Activated CD4-positive, CD25-positive, alpha-beta regulatory T cell treated with anti-CD3 and anti-CD28 coated beads, Interleukin-2, amount 50 U/mL, for 16 hours (primary cell): ENCODE data around the gene SPIN2A.
"Not testable (repeated sequence)": the region's sequence is repeated elsewhere in the genome, so short reads cannot be mapped to it uniquely, and the experiment has no call there.

Experiments
- DNase-seq: peaks from one replicate; pipeline ENCODE4 v3.0.0-alpha.2; 2020; ENCODE audit warnings: low read depth, low spot score

SPIN2A gene

GRCh38 chrX:57102918-57103317, 34.3 kb downstream of the SPIN2A start:
- not testable (repeated sequence) for DNase-seq
